Stimulated activated CD4-positive, alpha-beta T cell treated with anti-CD3 and anti-CD28 coated beads, Interleukin-4, amount 100 ng/mL, for 1 hour (primary cell): Measurements from ENCODE around the gene EXOC6.

Experiments
- DNase-seq: peaks from one replicate; pipeline ENCODE4 v3.0.0-alpha.2; 2020

EXOC6 gene

DNA sequence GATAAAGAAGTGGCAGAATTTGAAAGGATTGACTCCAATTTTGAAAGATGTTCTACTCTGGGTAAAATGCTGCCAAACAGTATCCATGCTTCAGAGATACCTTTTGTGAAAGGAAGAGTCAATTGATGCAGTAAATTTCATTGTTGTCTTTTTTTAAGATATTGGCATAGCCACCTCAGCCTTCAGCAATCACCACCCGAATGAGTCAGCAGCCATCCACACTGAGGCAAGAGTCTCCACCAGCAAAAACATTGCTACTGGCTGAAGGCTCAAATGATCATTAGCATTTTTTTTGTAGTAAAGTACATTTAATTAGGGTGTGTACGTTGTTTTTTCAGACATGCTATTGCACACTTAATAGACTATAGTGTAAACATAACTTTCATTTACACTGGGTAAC, 180.6 kb downstream of the EXOC6 start:
- no peak for DNase-seq

DNA sequence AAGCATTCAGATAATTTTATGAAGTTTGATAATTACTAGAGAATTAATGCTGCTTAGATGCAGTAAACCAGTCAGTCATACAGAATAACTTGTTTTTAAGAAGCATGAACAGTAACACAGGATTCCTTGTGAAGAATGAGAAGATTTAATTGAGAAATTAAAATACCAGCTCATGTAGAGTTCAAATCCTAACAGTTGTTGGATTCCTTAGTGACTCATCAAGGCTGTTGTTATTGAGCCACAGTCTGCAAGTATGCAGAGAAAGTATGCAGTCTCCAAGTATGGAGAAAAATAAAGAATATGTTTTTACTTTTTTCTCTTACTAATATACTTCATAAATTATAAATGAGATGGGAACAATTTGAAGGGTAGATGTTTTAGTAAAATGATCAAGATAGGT, 182.1 kb downstream of the EXOC6 start:
- no peak for DNase-seq

GRCh38 chr10:93032105-93032808, 183.9 kb downstream of the EXOC6 start:
- no peak for DNase-seq

DNA sequence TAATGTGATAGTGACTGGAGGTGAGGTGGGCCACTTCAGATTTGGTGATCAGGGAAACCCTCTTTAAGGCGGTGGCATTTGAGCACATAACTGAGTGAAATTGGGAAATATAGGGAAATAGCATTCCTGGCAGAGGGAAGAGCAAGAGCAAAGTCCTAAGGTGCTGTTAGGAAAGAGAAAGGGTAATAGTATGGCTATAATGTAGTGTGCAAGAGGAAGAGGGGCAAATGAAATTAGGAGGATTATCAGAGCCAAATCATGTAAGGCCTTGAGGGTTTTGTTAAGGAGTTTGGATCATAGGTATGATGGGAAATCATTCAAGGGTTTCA, 184.5 kb downstream of the EXOC6 start:
- no peak for DNase-seq

- no peak for DNase-seq
These were observed 186.1 kb downstream of the EXOC6 start for GRCh38 chr10:93034426-93034825.

DNA sequence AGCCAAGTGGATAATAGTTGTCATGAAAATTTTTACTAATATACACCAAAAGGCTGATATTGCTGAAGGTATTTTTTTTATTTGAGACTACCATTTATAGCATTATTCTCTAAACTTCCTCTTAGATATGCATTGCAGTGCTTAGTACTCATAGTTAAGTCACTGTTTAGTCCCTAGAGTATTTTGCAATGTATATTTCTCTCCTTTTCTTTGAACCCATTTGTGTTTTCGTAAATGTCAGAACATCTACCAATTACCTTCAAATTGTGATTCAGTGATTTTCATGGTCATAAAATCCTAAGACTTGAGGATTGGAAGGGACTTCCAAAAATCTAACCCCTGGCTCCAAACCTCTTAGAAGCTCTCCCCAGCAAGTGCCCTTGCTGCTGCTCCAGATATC, 190.8 kb downstream of the EXOC6 start:
- DNase-seq = no peak

DNA sequence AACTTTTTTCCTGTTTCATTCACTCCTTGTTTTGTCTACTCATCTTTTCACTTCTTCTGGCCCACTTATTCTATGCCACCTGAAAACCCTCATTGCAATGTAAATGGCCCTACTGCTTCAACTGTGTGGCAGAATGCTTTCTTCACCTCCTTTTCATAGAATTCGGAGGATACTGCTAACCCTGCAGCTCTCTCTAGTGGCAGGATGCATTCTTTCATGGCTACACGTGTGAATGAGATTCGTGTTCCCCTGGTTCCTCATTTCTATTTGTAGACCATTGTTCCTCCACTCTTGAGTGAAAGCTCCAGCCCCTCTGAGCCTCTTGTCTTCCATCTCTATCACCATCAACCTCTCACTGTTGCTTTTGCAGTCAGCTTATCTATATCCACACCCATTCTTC, 191.4 kb downstream of the EXOC6 start:
- DNase-seq = no peak

DNA sequence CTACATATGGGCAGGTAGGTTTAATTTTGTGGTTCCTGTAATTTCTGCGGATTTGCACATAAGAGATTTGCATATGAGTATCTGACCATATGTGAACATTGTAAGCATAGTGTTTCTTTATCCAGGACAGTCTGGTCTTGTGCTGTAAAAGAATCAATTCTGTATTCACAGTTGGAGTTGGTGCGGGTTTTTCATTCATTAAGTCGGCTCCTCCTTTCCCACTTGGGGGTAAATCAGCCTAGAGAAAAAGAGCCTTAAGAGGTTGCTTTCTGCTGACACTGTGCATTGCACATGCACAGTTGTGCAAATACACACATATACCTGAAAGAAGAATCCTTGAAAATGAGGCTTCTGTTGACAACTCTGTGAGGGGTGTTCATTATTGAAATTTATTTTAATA, 206.2 kb downstream of the EXOC6 start:
- DNase-seq = no peak

- DNase-seq = no peak
These were observed 209.8 kb downstream of the EXOC6 start for GRCh38 chr10:93058139-93058538.

DNA sequence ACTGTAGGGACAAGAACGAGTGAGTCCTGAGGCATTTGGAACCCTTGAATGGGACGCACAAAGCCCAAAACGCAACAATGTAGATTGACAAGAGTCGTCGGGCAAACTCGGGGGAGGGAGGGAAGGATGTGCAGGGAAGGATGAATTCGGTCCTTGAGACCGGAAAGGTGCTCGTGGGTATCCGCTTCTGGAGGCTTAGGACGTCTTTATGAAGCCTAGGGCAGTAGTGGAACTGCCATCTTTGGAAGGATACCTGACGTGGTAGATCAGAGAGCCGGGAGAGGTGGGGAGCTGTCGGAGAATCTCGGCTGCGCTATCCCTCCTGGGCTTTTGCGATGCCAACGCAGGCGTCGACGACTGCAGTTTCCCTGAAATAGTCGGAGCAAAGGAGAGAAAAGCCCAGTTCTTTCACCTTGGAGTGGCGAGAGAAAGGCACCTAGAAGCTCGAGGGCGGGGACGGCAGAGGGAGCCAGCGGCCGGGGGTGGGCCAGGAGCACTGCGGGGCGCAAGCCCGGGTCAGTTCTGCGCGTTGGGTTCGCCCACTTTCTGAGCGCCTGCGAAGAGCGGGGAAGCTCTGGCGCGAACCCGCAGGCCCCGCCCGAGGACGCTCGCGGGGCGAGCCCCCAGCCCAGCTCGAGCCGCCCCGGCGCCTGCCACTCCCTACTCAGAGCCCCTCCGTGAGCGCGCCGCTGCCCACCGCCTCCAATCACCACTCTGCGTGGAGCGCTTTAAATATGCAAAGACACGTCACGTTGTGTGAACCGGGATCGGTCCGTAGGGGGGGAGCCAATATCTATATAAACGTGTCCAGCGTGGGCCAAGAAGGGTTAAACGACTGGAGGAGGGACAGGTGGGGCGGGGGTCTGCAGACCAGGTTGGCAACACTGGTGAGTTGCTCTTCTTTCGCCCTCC, 211.9 kb downstream of the EXOC6 start, which contains the start of gene CYP26C1:
CYP26C1 (plus strand) TSS at position 824 of the 912 bp plus-strand sequence. CDS start 466 bp downstream, outside the sequence.
- no peak for DNase-seq

DNA sequence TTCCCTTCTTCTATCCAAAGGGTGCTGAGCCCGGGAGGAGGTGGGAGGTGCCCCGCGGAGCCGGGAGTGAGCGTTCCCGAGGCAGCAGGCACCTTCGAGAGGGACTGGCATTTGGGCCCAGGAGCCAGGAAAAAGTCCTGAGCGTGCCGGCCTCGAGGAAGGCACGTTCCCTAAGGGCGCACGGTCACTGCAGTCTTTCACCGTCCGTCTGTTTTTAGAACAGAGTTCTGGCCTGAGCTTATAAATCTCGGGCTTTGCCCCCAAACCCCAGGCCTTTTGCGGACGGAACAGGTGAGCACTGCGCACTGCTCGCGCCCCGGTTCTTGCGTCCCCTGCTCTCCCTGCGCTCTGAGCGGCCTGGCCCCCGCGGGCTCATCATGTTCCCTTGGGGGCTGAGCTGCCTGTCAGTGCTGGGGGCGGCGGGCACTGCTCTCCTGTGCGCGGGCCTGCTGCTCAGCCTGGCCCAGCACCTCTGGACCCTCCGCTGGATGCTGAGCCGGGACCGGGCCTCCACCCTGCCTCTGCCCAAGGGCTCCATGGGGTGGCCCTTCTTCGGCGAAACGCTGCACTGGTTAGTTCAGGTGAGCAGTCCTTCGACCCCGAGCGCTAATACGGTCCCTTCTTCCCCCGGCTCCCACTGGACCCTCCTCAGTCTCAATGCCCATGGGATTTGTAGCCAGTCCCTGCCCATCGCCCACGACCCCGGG, 212.7 kb downstream of the EXOC6 start:
- no peak for DNase-seq

DNA sequence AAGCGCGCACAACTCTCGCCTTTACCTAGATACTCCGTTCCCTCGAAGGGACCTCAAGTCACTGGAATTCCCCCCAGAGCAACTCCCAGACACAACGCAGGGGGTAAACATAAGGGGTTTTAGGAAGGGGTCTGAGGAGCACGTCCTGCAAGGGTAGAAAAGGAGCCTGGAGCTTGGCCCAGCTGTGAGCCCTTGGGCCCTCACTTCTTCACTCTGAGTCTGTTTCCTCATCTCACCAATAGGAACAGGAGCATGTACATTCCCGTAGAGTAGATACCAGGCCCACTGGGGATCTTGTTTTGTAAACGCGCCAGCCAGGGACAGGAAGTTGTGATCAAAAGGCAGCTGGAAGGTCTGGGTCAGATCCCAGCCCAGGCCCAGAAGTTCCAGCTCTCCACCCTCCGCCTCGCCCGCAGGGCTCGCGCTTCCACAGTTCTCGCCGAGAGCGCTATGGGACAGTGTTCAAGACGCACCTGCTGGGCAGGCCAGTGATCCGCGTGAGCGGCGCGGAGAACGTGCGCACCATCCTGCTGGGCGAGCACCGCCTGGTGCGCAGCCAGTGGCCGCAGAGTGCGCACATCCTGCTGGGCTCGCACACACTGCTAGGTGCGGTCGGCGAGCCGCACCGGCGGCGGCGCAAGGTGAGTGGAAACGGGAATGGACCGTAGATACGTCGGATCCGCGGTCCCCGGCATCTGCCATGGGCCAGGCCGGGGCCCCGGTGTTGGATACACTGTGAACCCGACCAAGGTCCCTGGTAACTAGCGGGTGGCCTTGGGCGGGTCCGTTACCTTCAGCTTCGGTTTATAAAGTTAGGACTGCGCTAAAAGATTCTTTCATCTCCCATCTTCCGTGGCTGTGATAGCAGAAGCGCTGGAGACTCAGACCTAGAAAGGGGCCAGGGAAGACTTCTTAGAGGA, 213.5 kb downstream of the EXOC6 start:
- no peak for DNase-seq

- DNase-seq = peak; percentile 47
These were observed 214.3 kb downstream of the EXOC6 start for GRCh38 chr10:93062514-93063143.

DNA sequence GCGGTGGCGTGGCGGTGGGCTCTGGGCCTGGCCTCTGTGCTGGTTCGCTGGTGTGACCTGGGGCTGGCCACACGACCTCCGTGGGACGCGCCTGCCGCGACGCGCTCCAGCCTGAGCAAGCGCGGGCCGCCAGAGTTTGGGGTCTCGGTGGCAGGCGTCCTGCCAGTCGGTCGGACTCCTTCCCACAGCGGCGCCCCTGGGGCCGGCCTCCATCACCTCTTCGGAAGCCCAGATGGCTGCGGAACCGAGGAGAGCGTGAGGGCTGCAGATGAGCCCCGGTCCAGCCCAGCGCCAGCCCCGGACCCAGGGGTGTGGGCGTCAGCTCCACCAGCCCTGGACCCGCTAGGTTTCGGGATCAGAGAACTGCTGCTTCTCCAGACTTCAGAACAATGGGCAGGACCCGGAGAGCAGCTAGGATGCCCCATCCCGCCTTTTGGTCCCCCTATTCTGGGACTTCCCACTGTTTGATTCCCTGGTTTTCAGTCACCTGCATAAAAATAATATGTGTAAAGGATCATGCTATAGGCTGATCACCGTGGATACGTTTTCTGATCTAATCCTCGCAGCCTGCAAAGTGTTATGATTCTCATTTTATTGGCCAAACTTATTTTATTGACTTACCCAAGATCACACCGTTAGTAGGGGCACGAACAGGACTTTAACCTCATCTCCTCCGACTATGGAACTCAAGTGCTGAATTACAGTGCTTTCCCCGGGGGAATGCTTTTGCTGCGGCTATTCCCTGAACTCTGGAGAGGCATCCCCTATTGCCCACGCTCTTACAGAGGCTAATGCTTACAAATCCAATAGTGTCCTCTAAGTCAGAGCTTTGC, 215.0 kb downstream of the EXOC6 start:
- no peak for DNase-seq

DNA sequence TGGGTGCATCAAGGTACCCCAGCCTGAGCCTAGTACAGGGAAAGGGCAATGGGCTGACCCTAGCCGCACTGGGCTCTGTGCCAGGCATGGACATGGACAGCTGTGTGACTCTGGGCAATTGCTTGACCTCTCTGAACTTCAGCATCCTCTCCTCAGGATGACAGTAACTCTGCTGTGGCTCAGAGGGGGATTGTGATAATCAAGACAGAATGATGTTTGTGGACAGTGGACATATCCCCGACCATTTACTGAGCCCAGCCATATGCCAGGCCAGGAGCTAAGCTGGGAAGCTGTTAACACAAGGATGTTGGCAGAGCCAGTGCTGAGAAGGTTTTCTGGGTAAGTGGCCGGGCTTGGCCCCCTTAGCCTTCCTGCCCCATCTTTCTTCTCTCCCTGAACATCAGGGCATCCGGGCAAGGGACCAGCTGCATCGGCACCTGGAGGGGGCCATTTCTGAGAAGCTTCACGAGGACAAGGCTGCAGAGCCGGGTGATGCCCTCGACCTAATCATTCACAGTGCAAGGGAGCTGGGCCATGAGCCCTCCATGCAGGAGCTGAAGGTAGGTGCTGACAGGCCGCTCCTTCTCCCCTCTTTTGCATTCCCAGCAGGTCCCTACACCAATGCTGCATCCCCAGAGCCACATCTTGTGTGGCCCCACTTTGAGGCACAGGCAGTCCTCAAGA, 215.8 kb downstream of the EXOC6 start:
- DNase-seq = no peak

GRCh38 chr10:93064874-93065660, 216.7 kb downstream of the EXOC6 start:
- DNase-seq = no peak

- no peak for DNase-seq
These were observed 217.6 kb downstream of the EXOC6 start for GRCh38 chr10:93065675-93066543.

GRCh38 chr10:93066544-93066913, 218.2 kb downstream of the EXOC6 start:
- no peak for DNase-seq
